Occipital lobe (tissue), 2 donors: ENCODE results near the gene ELL2. TPM values are rescaled to one million over a fixed set of nuclear protein-coding genes. Genes with fewer than 3 reads are reported as not detected.

Experiments
- DNase-seq: peaks from one replicate; lab custom pipeline; 2025; lab: John Stamatoyannopoulos, UW
- total RNA-seq: library from RNA; depleted of rRNA; stranded (reverse); fragments of >200 nt; gene quantifications from one replicate; pipeline ENCODE4 v1.2.3, GENCODE V29; 2014

Gene ELL2
- total RNA-seq, 1 donor from 2014 or later, result 35.6 TPM

- DNase-seq, result no peak
These were observed 4.8 kb downstream of the ELL2 start for GRCh38 chr5:95956900-95957293.

- DNase-seq, result no peak
These were observed 5.4 kb downstream of the ELL2 start for GRCh38 chr5:95956021-95956899.

GRCh38 chr5:95954716-95955115, 6.9 kb downstream of the ELL2 start:
- DNase-seq, result no peak

DNA sequence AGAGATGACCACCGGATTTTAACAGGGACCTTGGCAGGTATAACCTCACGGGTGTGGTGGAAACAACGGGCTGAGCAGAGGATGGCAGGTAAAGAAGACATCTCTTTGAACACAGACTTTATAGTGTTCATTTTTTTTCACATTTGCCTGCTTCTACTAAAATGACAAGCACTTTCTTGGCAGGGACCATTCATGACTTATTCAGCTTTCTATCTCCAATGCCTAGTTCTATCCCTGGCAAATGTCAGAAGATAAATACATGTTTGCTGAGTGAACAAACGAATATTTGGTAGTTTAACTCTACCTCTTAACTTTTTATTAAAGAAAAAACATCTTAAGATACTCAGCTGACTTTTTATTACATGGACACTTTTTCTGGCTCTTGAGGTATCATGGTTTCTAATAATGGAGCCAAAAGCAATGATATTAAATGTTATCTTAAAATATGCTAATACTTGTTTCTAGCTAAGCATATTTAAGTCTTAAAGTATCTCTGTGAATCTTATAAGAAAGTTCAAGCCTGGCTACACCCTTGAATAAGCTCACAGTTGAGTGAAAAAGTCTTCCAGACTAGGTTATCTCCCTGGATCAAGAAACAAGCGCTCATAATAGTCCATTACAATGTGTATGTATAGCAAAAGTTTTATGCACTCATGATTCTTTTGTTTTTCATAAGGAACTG, 8.5 kb downstream of the ELL2 start:
- no peak for DNase-seq

GRCh38 chr5:95951916-95952315, 9.7 kb downstream of the ELL2 start:
- no peak for DNase-seq

GRCh38 chr5:95949810-95950209, 11.8 kb downstream of the ELL2 start:
- DNase-seq, result no peak

- DNase-seq, result no peak
These were observed 13.0 kb downstream of the ELL2 start for GRCh38 chr5:95948631-95949030.

- no peak for DNase-seq
These were observed 15.2 kb downstream of the ELL2 start for GRCh38 chr5:95946451-95946850.

DNA sequence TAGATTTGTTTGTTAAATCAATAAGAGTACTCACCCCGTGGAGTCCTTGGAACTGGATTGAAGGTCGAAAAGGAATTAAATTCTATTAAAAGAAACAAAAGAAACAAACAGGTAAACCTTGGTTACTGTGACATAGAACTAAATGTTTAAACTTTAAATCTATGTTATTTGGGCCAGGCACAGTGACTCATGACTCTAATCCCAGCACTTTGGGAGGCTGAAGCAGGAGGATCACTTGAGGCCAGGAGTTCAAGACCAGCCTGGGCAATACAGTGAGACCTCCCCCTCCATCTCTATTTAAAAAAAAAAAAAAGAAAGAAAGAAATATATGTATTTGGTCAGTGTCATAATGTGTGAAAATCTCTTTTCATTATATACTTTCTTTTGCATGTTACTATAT, 18.7 kb downstream of the ELL2 start:
- DNase-seq, result no peak

GRCh38 chr5:95942414-95942813, 19.2 kb downstream of the ELL2 start:
- no peak for DNase-seq

- DNase-seq, result no peak
These were observed 19.9 kb downstream of the ELL2 start for GRCh38 chr5:95941756-95942155.

DNA sequence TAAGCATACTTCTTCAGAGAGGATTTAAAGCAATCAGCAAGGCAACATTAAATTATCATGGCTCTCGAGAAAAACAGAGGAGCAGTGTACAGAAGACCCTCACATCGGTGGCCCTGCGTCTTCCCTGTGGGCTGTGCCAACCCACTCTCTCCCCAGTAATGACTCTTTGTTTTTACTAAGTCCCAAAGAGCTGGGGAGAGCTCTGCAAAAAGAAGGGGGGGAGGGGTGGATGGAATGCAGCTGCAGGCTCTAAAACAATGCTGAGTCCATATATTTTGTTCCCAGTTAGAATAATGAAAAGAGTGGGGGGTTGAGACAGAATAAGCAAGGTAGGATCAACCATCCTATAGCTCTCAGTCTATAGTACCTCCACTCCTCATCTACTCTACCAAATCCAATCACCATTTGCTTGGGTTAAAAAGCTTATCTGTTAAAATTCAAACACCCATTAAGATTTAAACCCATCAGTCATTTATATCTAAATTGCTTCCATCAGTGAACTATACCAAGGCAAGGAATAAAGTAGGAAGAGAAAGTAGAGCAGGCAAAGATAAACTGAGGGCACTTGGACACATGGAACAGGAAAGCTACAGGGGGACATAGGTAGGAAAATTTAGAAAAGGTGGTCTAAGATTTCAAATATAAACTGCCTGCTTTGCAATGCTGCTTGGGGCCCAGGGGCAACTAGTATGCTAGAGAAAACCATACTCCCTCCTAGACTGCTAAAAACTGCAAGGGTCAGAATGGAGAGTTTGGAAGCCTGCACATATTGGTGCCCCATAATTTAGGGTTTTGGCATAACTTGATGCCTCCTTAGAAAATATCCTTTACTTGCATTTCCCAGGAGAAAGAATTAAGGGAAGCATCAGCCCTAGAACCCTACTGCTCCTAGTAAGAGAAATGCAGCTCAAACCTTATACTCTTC, 20.6 kb downstream of the ELL2 start:
- peak; percentile 24 for DNase-seq

DNA sequence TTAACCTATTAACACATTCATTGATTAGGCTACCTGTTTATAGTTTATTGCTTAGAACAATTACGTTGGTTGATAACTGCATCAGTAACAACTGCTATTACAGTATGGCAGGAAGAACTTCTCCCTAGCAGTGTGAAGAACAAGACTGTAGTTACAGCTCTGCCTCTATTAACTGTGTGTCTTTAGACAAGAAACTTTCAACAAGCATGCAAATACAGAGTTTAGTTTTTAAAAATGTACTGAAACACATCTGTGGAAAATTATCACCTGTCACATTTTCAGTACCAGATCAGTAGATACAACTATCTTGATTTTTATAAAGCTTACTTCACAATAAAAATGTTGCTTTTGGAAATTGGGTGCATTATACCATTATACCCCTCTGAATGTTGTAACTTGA, 22.2 kb downstream of the ELL2 start:
- no peak for DNase-seq

DNA sequence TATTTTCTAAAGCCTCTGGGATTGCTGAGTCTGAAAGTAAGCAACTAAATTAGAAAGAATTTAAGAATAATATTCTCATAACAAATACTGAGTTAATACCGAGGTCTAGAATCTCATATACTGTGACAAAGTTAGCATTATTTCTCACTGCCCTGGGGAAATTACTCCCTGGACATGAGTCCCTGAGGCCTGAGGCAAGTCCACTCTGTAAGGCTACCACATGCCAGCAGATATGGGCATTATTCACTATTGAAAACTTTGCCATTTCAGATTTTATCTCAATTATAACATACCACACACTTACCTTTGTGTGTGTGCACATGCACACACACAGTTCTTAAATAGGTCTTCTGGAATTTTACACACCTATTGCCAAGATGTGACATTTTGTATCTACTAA, 22.9 kb downstream of the ELL2 start:
- DNase-seq, result no peak

DNA sequence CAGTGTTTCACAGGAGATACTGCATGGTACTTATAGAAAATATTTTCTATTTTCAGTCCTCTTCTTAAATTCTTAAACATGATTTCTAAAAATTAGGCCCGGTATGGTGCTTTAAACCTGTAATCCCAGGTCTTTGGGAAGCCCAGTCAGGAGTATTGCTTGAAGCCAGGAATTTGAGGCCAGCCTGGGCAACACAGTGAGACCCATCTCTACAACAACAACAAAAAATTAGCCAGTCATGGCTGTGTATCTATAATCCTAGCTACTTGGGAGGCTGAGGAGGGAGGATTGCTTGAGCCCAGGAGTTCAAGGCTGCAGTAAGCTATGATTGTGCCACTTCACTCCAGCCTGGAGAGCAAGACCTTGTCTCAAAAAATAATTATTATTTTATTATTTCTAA, 23.3 kb downstream of the ELL2 start:
- DNase-seq, result no peak

DNA sequence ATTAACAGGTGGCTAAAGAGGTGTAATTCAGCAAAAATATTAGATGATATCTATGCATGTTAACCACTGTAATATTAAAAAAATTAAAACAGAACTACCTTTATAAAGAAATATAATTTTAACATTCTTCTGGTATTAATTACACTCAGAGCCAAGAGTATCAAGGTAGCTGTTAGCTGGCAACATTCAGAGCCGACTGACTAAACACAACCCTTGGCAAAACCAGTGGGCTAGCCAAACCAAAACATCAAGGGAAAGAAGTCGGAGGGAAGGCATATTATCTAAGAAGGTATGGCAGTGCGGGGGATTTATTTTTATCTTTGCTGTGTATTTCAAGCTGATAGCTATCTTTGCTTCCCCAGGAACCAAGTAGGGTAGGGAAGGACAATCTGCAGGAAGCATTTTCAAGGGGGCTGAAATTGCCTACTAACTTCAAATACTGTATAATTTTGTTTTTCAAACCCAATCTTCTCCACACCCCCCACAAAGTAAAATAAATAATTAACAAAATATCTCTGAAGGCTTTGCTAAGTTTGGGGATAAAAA, 24.0 kb downstream of the ELL2 start:
- no peak for DNase-seq

GRCh38 chr5:95936812-95937397, 24.7 kb downstream of the ELL2 start:
- no peak for DNase-seq

GRCh38 chr5:95935553-95936100, 26.0 kb downstream of the ELL2 start:
- DNase-seq, result no peak

- no peak for DNase-seq
These were observed 27.3 kb downstream of the ELL2 start for GRCh38 chr5:95934207-95934804.

DNA sequence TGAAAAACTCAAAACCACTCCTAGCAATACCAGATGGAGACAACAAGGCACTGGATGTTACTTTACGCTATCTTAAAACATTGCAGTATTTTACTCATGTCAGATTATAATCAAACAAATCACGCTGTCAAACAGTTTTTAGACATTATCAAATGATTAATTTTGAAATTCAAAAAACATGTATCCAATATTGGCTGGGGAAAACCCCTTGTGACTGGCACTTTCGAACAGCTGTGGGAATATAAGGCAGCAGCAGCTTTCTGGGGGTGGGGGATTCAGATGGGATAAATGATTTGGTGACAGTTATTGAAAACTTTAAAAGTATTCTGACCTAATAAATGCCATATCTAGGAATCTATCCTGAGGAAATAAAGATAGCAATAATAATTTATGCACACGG, 28.7 kb downstream of the ELL2 start:
- DNase-seq, result no peak
